ENCODE results near the gene AKAP13.

Gene AKAP13

GRCh38 chr15:85488997-85489396, 108.6 kb downstream of the AKAP13 start:
- no peak for DNase-seq
- in situ Hi-C loops (cut with MboI; ENCODE audit: low pct_unique_long_range_greater_than_20kb, low sequenced_read_pairs): no loop called here

DNA sequence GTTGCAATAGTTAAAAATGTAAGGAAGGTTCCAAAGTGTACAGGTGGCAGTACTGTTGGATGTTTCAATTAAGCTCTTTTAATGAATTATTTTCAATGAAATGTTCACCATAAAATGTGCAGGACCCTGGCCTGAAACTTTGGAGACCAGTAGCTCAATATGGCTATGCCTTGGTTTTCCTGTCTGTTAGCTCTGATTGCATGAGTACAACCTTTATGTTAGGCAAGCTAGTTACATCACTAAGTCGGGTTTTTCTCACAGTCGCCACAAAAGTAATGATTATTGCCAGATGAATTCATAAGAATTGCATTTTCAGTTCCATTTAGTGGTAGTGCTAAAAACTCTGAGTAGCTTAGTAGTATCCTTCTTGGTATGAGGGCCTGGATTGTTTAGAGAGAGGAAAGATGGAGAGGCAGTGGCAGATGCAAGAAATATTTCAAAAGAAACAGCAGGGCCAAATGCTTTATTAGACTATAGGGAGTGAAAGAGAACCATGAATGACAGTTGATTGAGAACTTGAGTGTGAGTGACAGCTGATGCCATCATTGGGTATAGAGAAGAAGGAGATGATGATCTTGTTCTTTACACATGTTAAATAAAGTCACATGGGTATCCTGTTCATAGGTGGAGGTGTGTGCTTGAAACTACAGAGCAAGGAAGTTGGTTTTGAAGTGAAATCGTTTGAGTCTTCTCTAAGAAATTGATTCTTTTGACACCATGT, 109.5 kb downstream of the AKAP13 start:
- DNase-seq: no peak
- in situ Hi-C loops (cut with MboI; ENCODE audit: low pct_unique_long_range_greater_than_20kb, low sequenced_read_pairs): no loop called here

GRCh38 chr15:85490856-85491255, 110.5 kb downstream of the AKAP13 start:
- DNase-seq: no peak
- in situ Hi-C loops (cut with MboI; ENCODE audit: low pct_unique_long_range_greater_than_20kb, low sequenced_read_pairs): no loop called here

- in situ Hi-C loops (cut with MboI; ENCODE audit: low pct_unique_long_range_greater_than_20kb, low sequenced_read_pairs): no loop called here
- DNase-seq: no peak
Observed at GRCh38 chr15:85491691-85492090, 111.3 kb downstream of the AKAP13 start.

DNA sequence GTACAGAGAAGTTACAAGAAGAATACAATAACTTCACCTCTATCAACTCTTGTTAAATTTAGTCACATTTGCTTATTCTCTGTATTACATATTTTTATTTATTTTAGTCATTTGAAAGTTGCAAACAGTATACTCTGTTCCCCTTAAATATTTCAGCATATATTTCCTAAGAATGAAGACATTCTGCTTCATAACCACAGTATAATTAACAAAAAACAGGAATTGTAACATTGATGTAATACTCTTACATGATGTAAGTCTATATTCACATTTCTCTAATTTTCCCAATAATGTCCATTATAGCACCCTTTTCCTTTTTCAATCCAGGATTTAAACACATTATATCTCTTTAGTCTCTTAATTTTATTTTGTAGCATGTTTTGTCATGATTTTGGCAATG, 112.0 kb downstream of the AKAP13 start:
- in situ Hi-C loops (cut with MboI; ENCODE audit: low pct_unique_long_range_greater_than_20kb, low sequenced_read_pairs): no loop called here
- no peak for DNase-seq

GRCh38 chr15:85493260-85493659, 112.9 kb downstream of the AKAP13 start:
- DNase-seq: no peak
- in situ Hi-C loops (cut with MboI; ENCODE audit: low pct_unique_long_range_greater_than_20kb, low sequenced_read_pairs): no loop called here

GRCh38 chr15:85494048-85494777, 113.8 kb downstream of the AKAP13 start:
- no peak for DNase-seq
- in situ Hi-C loops (cut with MboI; ENCODE audit: low pct_unique_long_range_greater_than_20kb, low sequenced_read_pairs): no loop called here

DNA sequence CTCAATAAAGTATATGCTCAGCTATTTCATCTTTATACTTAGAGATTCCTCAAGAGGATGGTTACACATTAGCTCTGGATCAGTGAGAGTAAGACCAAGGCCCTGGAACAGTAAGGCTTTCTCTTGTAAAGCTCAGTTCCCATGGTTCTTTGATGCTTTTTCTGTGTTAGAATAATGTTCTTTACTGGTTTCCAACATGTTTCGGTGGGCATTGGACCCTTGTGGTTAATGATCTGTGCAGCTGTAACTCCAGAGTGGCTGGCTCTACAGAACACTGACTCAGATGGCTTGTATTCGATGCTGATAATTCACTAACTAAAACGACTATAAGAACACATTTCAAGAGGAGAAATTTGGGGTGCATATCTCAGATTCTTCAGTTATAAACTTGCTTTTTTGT, 114.7 kb downstream of the AKAP13 start:
- in situ Hi-C loops (cut with MboI; ENCODE audit: low pct_unique_long_range_greater_than_20kb, low sequenced_read_pairs): no loop called here
- DNase-seq: no peak

DNA sequence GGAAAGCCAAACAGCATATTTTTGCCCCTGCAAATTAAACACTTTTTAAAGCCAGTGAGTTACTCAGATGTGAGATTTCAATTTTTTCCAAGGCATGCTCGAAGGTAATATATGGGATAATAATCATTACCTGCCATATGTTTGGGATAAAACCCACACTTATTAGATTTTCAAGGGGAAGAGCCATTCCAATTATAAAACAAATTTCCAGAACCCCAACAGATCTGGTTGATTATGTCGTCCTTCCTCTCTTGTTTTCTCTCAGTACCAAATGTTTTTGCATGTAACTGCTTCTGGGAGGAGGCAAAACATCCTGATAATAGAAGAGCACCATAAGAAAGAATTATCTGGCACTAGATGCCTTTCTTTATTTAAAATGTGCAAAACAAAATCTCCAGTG, 115.1 kb downstream of the AKAP13 start:
- DNase-seq: no peak
- in situ Hi-C loops (cut with MboI; ENCODE audit: low pct_unique_long_range_greater_than_20kb, low sequenced_read_pairs): no loop called here

DNA sequence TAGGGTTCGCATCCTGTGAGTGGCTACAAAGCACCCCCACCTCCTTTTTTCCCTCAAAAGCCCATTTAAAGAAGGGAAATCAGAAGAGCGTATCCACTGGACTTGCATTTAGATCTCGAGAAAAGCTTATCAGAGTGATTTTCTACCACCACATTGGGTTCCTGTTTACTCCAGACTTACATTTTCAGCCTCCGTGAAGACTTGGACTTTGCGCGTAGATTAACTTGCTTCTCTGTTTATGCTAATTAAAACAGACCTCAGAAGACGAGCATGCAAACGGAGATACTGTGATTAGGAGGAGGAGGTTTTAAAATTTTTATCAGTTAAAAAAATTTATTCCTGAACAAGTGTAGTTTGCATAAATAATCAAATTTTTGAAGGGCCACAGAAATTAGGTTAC, 115.7 kb downstream of the AKAP13 start:
- no peak for DNase-seq
- in situ Hi-C loops (cut with MboI; ENCODE audit: low pct_unique_long_range_greater_than_20kb, low sequenced_read_pairs): no loop called here

DNA sequence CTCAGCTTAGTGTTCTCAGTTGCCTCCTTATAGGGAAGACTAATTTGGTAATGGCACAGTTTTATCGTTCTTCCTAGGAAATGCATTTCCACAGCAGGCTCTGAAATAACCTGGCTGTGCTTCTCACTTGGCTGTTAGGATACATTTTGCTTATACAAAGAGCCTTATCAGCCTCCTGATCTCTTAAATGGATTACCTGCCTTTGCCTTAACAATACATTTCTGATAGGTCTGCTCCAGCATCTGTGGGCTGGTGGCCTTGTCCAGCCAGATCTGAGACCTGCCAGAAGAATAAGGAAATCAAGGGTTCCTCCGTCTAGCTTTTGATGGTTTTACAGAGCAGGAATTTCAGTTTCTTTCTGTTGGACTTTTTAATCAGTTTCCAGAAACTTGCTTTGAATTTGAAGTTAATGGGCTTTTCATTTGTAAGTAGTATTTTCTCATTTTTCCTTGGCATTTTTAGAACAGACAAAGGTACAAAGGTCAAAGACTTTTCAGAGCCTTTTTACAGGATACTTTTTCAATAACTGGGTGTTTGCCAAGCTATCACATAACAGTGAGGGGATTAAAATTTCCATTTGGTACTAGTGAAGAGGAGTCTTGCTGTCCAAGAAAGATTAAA, 116.3 kb downstream of the AKAP13 start:
- no peak for DNase-seq
- in situ Hi-C loops (cut with MboI; ENCODE audit: low pct_unique_long_range_greater_than_20kb, low sequenced_read_pairs): no loop called here

GRCh38 chr15:85497172-85497569, 116.8 kb downstream of the AKAP13 start:
- in situ Hi-C loops (cut with MboI; ENCODE audit: low pct_unique_long_range_greater_than_20kb, low sequenced_read_pairs): no loop called here
- no peak for DNase-seq

DNA sequence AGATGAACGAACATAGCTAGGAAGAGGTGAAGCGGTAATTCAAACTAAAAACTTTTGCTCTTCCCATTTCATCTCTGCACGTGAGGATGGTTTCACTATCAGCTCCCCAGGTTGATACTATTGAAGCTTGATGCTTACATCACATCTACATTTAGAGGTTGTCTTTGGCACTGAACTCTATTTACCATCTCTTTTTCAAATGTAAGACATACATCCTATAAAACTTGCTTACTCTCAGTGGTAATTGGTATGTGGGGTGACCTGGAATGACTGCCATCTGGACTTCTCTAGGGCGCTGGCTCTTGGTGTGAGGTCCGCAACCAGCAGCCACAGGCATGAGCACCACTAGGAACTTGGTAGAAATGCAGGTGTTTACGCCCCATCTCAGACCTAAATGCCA, 118.1 kb downstream of the AKAP13 start:
- in situ Hi-C loops (cut with MboI; ENCODE audit: low pct_unique_long_range_greater_than_20kb, low sequenced_read_pairs): no loop called here

GRCh38 chr15:85499371-85499887, 119.0 kb downstream of the AKAP13 start:
- DNase-seq: no peak
- in situ Hi-C loops (cut with MboI; ENCODE audit: low pct_unique_long_range_greater_than_20kb, low sequenced_read_pairs): no loop called here

More for the DNA sequence above, 118.1 kb downstream of the AKAP13 start:
- no peak for DNase-seq

DNA sequence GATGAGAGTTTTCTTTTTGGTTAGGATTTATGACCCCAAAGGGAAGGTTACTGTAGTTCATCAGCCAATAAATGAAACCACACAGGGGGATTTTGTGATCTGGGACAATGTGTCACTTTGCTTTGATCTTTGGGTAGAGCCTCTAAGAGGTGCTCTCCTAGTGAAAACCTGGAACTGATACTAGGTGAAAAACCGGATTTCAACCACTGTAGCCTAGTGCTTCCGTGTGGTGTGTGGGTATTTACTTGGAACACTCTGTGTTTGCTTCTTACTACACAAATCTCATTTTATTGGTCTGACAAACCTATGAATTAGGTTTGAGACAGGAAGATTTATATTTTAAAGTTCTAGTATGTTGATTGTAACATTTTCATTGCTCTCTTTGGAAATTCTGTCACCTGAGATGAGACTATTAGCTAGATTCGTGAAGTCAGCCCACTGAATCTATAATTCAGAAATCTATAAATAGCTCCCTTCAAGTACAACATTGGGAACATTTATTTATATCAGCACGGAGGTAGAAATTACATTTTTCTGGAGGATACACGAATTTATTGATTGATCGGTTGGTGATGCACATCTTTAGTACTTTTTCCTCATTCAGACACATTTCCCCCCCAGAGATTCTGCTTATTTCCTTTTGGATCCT, 119.8 kb downstream of the AKAP13 start:
- in situ Hi-C loops (cut with MboI; ENCODE audit: low pct_unique_long_range_greater_than_20kb, low sequenced_read_pairs): no loop called here
- DNase-seq: no peak

GRCh38 chr15:85500729-85501128, 120.3 kb downstream of the AKAP13 start:
- in situ Hi-C loops (cut with MboI; ENCODE audit: low pct_unique_long_range_greater_than_20kb, low sequenced_read_pairs): no loop called here
- DNase-seq: no peak

- in situ Hi-C loops (cut with MboI; ENCODE audit: low pct_unique_long_range_greater_than_20kb, low sequenced_read_pairs): no loop called here
- DNase-seq: no peak
Observed at GRCh38 chr15:85501574-85501973, 121.2 kb downstream of the AKAP13 start.

DNA sequence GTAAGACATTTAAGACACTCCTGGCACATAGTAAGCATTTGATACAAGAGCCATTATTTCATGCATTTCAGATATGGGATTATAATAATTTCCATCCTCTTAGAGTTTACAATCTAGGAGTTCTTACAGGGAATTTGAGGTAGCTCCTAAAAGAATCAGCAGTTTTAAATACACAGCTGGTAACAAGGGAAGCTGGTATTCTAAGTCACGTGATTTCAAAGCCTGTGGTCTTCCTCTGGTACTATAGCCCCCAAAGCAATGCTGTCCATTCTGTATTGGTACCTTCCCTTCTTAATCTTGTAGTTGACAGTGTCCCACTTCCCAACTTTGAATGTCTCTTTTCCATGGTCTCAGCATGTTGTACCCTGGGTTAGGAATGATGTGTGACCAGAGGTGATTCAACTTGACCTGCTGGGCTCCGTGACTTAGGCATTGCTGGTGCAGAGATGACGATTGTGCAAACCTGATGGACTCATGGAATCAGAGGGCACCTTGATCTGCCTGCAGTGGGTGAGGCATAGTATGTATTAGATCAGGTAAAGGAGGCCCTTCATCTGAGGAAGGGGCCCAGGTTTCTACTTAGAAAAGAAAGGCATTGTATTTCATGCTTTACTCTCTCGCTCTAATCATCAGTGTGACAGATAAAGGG, 122.9 kb downstream of the AKAP13 start:
- in situ Hi-C loops (cut with MboI; ENCODE audit: low pct_unique_long_range_greater_than_20kb, low sequenced_read_pairs): no loop called here
- no peak for DNase-seq

Measured in KBM-7 (cell line).